Stimulated activated CD8-positive, alpha-beta memory T cell treated with anti-CD3 and anti-CD28 coated beads, Interleukin-2, amount 100 ng/mL, for 48 hours (primary cell): ENCODE data around the gene CHST11.
A peak's percentile ranks its signal among the peaks of the same experiment; 100 is the strongest.

Experiments
- DNase-seq, 2 donors: peaks; one replicate each; pipeline ENCODE4 v3.0.0-alpha.2; 2020; ENCODE audit warnings: low read depth in 2 of 2

The CHST11 gene

DNA sequence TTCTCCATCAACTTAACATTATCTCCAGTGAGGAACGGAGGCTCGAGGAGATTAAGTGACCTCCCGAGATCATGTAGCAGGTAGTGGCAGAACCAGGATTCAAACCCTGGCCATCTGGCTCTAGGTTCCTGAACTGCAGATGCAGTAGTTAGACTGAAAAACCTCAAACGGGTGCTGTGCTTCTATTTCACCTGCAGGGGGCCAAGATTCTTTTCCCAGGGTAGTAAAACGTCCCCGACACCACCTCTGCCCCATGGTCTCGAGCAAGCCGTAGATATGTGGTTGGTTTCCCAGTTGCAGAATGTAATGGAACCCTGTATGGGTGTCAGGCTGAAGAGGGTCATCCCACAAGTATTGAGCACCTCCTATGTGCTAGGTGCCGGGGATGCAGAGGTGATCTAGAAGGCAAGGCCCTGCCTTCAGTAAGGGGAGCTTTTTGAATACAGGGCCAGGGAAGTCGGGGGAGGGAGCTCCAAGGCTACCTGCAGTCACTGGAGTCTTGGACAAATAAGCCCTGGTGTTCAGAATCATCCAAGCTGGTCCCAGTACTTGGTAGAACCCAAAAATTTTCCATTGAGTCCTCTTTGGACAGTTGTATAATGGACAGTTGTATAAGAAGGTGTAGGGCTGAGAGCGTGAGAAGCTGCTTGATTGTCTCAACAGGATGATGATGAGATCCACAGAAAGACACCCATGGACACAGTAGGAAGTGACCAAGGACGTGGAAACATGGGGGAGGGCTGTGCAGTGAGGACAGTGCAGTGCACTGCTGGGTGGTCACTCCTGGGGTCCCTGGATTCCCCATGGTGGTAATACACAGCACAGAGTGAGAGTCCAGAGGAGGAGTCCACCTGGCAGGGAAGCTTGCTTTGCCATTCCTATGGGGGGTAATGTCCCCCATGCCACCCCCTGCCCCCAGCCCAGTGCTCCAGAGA, 197.2 kb downstream of the CHST11 start:
- DNase-seq = no peak

DNA sequence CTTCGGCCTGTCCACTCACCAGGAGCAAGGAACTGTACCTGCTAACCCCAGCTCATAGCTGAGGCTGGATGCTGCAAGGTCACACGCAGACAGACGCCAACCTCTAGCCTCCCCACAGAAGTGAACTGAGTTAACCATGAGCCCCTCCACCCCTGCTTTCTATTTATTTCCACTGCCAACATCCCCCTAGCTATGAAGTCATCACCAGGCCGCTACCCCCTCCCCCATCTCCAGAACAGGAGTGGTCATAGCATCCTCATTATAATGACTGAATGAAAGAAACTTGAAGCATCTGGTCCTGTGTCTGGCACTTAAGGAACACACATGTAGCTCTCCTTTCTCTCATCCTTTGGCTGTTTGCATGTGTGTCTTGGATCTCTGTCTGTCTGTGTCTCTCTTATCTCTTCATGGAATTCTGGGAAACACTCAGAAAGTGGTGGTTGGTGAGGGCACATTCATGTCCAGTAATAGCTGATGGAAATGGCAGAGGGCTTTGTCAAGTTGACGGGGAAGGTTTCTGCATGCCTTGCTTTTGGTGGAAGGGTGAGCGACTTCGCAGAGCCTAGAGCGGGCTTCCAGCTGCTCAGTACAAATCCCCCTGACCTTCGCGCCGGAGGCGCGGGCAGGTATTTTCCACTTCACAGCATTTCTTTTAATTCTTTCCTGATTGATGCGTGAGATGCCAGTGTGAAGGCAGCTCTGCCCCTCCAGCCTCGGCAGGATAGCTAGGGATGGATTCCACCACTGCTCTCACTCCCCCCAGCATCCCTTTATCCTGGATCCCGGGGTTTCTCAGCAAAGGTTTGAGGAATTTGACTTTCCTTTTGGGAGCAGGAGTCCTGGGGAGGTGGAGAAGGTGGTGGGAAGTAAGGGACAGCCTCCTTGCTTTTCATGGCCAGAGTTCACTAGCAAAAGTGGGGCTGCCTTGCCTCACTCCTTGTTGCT, 198.2 kb downstream of the CHST11 start:
- DNase-seq = no peak

DNA sequence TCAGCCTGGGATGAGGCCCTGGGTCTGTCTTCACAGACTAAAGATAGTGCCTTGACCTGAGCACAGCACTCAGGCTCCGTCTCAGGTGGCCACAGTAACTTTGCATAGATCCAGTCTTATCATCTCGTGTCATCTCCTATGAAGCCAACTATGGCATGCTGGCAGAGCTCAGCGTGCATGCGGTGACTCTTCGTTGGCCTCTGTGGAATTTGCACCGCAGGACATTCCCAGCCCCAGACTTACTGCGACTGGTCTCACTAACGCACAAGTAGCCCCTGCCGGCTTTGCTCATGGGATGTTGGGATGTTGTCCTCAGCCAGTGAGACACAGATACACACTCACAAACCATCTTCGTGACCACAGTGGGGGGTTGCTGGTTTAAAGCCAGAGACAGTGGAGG, 199.6 kb downstream of the CHST11 start:
- no peak for DNase-seq

DNA sequence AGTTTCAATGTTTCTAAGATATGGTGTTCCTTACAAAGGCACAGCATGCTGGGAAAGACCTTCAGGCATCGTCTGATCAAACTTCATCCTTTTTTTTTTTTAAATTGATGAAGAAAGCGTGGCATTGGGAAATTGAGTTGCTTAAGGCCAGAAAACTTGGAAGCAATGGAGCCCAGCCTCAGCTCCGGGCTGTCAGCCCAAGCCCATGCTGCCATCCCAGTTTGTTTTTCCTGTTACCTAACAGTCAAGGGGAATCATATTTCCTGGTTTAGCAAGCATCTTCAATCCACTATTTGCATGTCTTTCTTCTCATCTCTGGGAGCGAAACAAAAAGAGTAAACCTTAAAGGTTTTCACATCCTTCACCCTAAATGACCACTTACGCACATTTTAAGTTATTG, 200.2 kb downstream of the CHST11 start:
- DNase-seq = no peak

DNA sequence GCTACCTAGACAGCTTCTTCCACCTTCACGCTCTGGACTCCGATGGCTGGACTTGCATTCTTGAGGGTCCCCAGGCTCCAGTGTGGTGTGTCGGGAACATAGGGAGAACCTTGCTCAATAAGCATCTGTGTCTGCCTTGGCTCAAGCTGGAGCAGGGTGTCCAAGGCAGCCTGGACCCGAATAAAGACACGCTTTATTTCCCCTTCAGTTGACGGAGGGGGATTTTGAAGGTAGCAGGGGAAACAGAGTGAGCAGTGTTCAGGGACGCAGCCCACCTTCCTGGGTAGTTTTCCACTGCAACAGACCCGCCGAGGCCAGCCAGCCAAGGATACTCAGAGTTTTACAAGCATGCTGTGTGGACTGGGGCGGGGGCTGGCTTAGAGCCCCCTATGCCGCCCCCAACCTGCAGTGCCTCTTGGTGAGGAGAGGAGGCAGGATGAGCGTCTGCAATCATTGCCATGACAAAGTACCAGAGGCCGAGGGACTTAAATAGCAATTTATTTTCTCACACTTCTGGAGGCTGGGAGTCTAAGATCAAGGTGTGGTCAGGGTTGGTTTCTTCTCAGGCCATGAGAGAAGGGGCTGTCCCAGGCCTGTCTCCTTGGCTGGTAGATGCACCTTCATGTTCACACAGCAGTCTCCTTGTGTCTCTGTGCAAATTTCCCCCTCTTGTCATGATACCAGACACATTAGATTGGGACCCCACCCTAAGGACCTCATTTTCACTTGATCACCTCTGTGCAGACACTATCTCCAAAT, 201.2 kb downstream of the CHST11 start:
- DNase-seq = no peak

DNA sequence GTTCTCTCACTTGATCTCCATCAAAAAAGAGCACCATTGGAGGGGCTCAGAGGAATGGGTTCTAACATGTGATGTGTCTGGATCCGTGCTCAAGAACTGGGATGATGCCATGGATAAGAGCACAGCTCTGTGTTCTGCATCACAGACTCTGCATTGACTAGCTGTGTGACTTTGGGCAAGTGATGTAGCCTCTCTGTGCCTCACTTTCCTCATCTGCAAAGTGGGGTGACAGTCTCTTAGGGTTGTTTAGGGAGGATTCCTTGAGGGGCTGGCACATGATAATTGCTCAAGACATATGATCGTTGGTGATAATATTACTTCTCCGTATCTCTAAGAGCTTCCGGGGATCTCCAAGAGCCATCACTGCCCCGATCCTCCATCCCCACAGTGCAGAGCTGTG, 202.3 kb downstream of the CHST11 start:
- DNase-seq = no peak

DNA sequence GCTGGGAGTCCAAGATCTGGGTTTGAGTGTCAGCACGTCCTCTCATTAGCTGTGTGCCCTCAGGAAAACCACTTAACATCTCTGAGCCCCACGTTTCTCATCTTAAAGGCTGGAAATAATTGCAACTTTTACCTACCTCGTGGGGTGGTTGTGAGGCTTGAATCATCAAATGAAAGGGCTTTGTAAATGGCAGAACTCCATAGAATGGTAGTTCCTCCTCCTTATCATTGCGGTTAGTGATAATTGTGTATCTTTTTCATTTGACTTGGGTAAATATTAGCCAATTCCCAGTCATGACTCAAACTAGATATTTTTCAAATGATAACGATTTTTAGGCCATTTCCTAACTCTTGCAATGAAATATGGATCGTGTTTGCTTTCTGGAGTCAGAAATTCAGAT, 205.5 kb downstream of the CHST11 start:
- no peak for DNase-seq

DNA sequence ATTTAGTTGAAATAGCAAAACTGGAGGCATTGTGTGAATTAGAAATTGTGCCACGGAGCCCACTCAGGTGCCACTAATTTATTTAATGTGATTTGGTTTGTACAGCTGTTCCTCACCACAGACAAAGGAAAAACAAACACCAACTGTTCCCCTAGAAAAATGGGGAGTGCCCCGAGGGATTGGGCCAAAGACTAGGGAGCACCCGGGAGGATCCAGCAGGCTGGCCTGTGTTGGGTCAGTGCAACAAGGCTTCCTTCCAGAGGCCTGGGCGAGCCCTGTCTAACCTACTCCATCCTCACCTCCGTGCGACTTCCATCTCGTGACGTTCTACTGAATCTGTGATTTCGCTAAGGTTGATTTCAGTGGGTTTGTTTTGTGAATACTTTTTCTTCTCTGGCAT, 206.2 kb downstream of the CHST11 start:
- DNase-seq = no peak

DNA sequence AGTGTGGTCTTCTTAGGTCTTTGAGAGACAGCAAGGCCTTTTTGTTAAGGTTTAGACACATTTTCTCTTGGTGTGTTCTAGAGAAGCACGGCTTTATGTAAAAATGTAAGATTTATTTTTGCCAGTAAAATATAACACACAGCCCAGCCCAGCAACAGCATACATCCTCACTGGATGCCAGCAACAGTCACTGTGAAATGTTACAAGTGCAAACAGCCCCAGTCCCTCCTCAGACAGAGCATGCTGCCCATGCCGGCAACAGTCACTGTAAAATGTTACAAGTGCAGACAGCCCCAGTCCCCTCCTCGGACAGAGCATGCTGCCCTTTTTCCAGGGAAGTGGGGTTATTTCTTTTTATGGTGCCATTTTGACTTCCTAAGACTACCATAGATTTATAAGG, 207.6 kb downstream of the CHST11 start:
- no peak for DNase-seq

DNA sequence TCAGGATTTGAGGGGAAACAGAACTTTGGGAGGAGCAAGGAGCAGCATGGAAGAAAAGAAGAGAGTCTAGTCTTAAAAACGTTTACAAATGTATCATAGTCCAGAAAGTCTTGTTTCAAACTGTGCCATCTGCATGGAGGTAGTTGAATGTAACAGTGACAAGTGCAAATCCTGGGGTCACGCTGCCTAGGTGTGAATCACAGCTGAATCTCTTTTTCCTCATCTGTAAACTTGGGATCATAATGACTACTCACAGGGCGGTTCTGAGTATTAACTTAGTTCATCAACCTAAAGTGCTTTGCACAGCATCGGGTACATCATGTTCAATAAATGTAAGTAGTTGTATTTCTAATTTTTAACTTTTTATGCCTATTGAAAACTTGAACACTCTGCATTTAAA, 208.5 kb downstream of the CHST11 start:
- no peak for DNase-seq

DNA sequence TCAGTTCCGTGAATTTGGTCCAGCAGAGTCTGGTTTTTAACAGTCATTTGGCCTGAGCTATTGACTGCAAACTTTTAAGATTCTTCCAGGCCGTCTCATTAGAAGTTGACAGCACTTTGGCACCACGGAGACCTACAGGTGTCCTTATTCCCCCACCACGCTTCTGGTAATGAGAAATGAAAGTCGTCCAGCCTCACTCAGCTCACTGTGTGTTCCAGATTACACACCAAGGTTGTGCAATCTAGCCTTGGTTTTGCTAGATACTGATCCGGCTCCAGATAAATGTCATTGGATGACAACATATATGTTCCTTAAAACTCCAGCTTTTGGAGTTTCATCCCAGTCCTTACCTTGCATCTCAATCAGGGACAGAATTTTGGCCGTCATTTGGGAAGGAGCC, 210.4 kb downstream of the CHST11 start:
- DNase-seq = no peak

DNA sequence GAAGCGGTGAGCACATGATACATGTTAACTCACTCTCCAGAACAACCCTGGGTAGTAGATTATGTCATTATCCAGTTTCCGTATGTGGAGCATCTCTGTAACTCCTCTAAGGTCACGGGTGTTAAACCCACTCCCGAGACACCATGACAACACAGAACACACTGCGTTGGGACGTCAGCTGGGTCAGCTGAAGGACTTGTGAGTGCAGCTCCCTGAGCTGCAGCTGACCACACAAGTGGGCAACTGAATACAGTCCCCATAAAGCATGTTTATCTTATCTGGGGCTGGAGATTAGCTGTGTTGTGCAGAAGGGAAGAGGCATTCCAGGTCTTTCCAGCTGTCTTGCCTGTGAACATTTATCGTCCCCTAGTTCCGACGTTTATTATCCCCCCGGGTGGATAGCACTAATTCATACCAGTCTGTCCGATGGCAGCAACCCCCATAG, 211.5 kb downstream of the CHST11 start:
- DNase-seq = no peak

DNA sequence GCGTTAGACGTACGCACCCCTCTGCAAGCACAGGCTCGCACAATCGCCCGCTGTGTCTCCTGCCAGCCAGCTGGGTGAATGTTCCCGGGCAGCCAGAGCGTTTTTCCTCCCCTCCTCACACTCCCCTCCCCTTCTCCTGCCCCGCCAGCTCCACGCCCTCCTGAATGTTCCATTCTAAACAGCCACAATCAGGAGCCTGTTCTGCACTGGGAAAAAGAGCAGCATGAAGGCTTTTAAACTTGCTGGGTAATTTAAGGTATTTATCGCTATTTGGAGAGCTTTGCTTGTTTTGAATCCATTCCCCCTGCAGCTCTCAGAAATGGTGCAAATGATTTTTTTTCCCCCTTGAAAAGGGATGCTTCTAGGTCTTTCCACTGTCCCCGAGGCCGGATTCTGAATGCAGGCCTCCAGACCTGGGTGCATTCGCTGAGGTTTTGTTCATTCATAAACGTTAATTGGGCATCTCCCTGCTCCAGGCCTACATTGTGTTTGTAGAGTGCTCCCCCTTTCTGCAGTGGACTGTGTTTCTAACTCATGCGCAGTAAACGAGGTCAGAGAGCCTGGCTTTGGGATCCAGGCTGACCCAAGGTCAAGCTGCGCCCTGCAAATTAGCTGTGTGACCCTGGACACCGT, 212.5 kb downstream of the CHST11 start:
- no peak for DNase-seq

DNA sequence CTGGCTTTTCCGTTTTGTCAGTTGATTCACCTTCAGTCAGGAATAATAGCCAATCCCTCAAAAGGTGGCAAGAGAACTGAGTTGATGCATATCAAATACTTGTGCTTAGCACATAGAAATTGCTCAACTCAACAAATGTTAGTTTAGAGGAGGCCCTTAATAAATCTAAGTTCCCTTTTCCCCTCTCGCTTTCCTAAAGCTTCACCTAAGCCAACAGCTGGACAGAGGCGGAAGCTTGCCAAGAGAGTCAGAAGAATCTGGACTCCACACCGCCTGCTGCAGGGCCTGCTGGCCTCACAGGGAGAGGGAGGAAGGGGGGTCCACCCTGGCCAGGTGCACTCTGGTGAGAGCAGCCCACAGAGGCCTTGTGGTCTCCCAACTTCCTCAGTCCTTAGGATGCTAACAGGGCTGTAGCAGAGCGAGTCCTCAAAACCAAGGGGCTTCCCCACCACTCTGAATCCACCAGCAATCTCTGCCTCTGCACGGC, 213.1 kb downstream of the CHST11 start:
- no peak for DNase-seq

DNA sequence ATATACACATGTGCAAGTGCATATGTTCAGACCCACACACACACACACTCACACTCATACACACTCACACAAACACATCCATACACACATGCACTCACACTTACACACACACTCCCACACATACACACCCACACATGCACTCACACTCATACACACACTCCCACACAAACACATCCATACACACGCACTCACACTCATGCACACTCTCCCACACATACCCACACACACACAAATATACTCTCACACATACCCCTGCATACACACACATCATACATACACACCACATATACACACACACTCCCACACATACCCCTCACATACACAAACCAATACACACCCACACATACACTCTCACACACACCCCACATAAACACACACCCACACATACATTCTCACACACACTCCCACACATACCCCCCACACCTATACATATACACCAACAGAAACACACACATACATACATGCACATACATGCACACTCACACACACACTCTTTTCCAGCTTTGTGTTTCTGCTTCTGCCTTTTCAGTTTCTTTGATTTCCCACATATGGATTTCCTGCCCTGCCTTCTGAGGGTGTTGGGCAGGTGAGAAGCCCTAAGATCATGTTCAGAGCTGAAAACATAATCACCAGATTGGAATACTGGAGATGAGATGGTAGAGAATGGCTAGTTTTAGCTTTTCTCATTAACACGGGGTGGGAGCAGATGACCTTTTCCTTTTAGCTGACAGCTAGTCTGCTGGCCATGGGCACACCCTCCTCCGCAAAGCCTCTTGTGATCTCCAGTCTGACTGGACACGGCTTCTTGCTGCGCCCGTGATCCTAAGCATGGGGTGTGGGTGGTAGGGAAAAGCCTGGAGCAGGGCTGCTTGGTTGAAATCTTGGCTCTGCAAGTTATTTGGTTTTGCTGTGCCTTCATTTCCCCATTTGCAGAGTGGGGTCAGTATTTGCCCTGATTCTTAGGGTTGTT, 214.0 kb downstream of the CHST11 start:
- DNase-seq = no peak

DNA sequence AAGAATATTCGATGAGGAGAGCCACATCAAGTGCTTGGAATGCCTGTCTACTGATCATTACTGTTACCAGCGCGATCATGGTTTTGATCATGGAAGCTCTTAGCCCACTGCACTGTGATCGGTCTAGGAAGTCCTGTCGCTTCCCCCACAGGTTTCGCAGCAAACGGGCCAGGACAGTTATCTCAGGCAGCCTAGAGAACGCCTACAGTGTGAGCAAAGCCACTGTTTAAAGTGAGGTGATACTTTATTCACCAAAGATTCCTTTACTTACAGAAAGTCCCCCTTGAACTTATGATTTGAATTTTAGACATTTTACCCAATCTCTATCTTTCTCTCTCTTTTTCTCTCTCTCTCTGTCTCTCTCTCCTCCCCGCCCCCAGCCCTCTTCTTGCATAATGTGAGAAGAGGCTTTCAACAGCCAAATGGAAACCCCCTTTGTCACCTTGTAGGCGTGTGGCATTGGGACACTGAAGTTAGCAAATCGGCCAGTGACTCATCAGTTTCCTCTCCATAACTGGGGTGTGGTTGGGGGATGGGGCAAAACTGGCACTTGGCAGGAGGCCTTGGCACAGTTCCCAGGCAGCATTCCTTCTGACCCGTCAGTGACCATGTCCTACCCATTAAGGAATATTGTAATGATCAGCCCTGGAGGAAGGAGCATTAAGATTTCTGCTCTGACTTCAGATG, 214.8 kb downstream of the CHST11 start:
- DNase-seq = peak; percentile 71 to 76

DNA sequence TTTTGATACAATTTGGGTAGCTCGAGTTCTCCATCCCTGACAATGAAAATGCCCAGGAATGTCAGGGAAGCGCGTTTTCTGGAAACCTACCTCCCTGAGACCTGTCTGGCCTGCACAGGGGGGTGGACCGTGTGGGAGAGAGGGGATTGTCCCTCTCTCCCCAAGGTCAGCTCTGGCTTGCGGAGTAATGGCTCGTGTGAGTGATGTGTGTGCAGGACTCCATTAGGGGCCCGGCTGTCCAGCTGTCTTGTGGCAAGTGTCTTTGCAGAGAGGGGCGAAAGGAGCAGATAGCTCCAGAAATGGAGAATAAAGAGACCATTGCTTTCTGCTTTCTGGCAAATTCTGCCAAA, 215.3 kb downstream of the CHST11 start:
- no peak for DNase-seq

DNA sequence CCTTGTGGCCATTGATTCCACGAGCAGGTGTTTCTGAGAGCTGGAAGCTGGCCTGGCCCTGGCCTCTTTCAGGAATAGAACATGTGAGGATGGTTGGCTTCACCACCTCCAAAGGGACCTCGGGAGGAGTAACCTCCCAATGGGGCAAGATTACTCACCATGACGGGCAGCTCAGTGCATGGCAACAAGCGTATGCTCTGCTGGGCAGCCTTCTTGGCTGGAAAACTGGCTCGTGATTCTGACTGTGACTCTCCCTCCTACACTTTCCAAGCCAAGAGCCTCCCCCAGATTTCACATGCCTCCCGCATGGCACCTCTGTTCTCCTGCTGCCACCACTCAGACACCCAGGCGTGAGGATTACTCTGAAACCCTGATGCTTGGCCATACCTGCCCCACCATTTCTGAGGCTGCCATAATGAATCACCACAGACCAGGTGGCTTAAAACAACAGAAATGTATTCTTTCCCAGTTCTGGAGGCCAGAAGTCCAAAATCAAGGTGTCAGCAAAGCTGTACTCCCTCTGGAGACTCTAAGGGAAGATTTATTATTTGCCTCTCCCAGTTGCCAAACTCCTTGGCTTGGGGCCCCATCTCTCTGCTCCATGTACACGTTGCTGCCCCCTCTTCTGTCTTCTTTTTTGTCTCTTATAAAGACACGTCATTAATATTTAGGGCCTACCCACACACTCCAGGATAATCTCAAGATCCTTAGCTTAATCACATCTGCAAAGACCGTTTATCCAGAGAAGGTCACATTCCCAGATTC, 215.9 kb downstream of the CHST11 start:
- no peak for DNase-seq

DNA sequence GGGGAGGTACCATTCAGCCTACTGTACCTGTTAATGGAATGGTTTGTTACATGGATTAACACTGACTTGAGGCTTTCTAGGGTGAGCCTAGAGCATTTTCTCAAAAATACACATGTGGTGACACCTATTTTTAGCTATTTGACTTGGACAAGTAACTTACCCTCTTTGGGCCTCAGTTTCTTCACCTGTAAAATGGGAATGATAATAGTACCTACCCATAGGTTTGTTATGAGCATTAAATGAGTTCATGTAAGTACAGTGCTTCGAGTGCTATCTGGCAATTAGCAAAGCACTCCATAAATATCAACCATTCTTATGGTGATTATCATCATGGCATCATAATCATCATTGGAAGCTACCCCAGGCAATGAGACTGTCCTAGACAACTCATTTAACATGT, 216.5 kb downstream of the CHST11 start:
- DNase-seq = no peak
